Measurements from ENCODE around the gene C16orf92. TPM values are rescaled to one million over a fixed set of nuclear protein-coding genes. Genes with fewer than 3 reads are reported as not detected.

Gene C16orf92
- polyA plus RNA-seq, 3 donors from 2014 or later: not detected

GRCh38 chr16:29993191-29993902 is 29.7 kb upstream of the C16orf92 start:
- peak overlapping the region in 2 of 5 donors; percentile 68 to 93 for H3K4me3 Mint-ChIP-seq
- H3K9me3 Mint-ChIP-seq: no peaks in the 10 kb centered on the region
- no peak for DNase-seq
- peaks cover 5 to 11% (median 11%) of the 10 kb centered on the region in 3 donors for H3K27me3 Mint-ChIP-seq (ENCODE audit: low read depth in 3 of 3)
- peaks cover 4 to 11% (median 9%) of the 10 kb centered on the region in 3 donors for H3K36me3 Mint-ChIP-seq
- no peak overlapping the region for H3K27ac Mint-ChIP-seq
- peaks cover 31% of the 10 kb centered on the region in 2 donors for H3K4me1 Mint-ChIP-seq

GRCh38 chr16:29993903-29994599 is 28.9 kb upstream of the C16orf92 start:
- H3K36me3 Mint-ChIP-seq: peaks cover 1 to 11% (median 6%) of the 10 kb centered on the region in 3 donors

GRCh38 chr16:29994600-29995323 is 28.2 kb upstream of the C16orf92 start:
- H3K4me1 Mint-ChIP-seq: peaks cover 32 to 35% of the 10 kb centered on the region in 2 donors
- peak overlapping the region; percentile 95 to 98 (median 97) for H3K27ac Mint-ChIP-seq
- no peak for DNase-seq
- peaks cover 4 to 11% (median 5%) of the 10 kb centered on the region in 3 donors for H3K36me3 Mint-ChIP-seq
- H3K4me3 Mint-ChIP-seq: peak overlapping the region; percentile 93 to 98 (median 97)
- H3K27me3 Mint-ChIP-seq (ENCODE audit: low read depth in 3 of 3): peaks cover 5 to 11% (median 11%) of the 10 kb centered on the region in 3 donors
- no peaks in the 10 kb centered on the region for H3K9me3 Mint-ChIP-seq

More at GRCh38 chr16:29993903-29994599, 28.9 kb upstream of the C16orf92 start:
- Mint-ChIP-seq H3K4me1 (peaks cover 30 to 35% of the 10 kb centered on the region in 2 donors), H3K4me3 (peak overlapping the region; percentile 13 to 93 (median 53)), H3K27ac (peak overlapping the region in 5 of 6 donors; percentile 29 to 79 (median 64)), H3K9me3 (no peaks in the 10 kb centered on the region), H3K27me3 (ENCODE audit: low read depth in 3 of 3) (peaks cover 5 to 11% (median 11%) of the 10 kb centered on the region in 3 donors)
- DNase-seq: no peak

GRCh38 chr16:29995324-29995910 is 27.6 kb upstream of the C16orf92 start, which contains the start of gene HIRIP3:
TSS of gene HIRIP3 (minus strand) at chr16:29995617. CDS start at chr16:29995605, 12 bp downstream.
- H3K4me3 Mint-ChIP-seq: peak within 1 kb of the TSS; percentile 93 to 98 (median 97)
- H3K9me3 Mint-ChIP-seq: no peaks in the 10 kb centered on the region
- peaks cover 2 to 9% (median 4%) of the 10 kb centered on the region in 3 donors for H3K36me3 Mint-ChIP-seq
- peak; percentile 84 to 87 (median 86) for DNase-seq
- peaks cover 5 to 11% (median 11%) of the 10 kb centered on the region in 3 donors for H3K27me3 Mint-ChIP-seq (ENCODE audit: low read depth in 3 of 3)
- peaks cover 32 to 35% of the 10 kb centered on the region in 2 donors for H3K4me1 Mint-ChIP-seq
- H3K27ac Mint-ChIP-seq: peak within 1 kb of the TSS; percentile 95 to 98 (median 97)

GRCh38 chr16:29995911-29996765 is 26.9 kb upstream of the C16orf92 start, which contains the start of gene INO80E:
TSS of gene INO80E (plus strand) at chr16:29996241. CDS start at chr16:29996311, 70 bp downstream.
- H3K4me3 Mint-ChIP-seq: peak within 1 kb of the TSS; percentile 93 to 98 (median 97)

GRCh38 chr16:29996766-29997250 is 26.2 kb upstream of the C16orf92 start:
- Mint-ChIP-seq H3K36me3 (peaks cover 0 to 7% (median 4%) of the 10 kb centered on the region in 3 donors), H3K4me3 (peak overlapping the region; percentile 93 to 98 (median 97)), H3K4me1 (peaks cover 32 to 35% of the 10 kb centered on the region in 2 donors), H3K27ac (peak overlapping the region; percentile 95 to 98 (median 97)), H3K9me3 (no peaks in the 10 kb centered on the region), H3K27me3 (ENCODE audit: low read depth in 3 of 3) (peaks cover 5 to 11% (median 11%) of the 10 kb centered on the region in 3 donors)
- no peak for DNase-seq

More at GRCh38 chr16:29995911-29996765, 26.9 kb upstream of the C16orf92 start, which contains the start of gene INO80E:
- Mint-ChIP-seq H3K4me1 (peaks cover 32 to 35% of the 10 kb centered on the region in 2 donors), H3K36me3 (peaks cover 0 to 7% (median 4%) of the 10 kb centered on the region in 3 donors), H3K27ac (peak within 1 kb of the TSS; percentile 95 to 98 (median 97)), H3K27me3 (ENCODE audit: low read depth in 3 of 3) (peaks cover 5 to 11% (median 11%) of the 10 kb centered on the region in 3 donors), H3K9me3 (no peaks in the 10 kb centered on the region)
- DNase-seq: peak; percentile 97 to 98 (median 97)

GRCh38 chr16:29999605-30000004 is 23.4 kb upstream of the C16orf92 start:
- Mint-ChIP-seq H3K4me3 (no peak overlapping the region), H3K27ac (peak overlapping the region in 1 of 6 donors; percentile 39), H3K27me3 (ENCODE audit: low read depth in 3 of 3) (peaks cover 5 to 12% (median 8%) of the 10 kb centered on the region in 3 donors), H3K36me3 (peaks cover 0 to 12% (median 0%) of the 10 kb centered on the region in 3 donors), H3K9me3 (peaks cover 0 to 1% (median 0%) of the 10 kb centered on the region in 6 donors), H3K4me1 (peaks cover 27 to 29% of the 10 kb centered on the region in 2 donors)
- DNase-seq: no peak

GRCh38 chr16:30000735-30001631 is 22.0 kb upstream of the C16orf92 start:
- no peak overlapping the region for H3K27ac Mint-ChIP-seq
- H3K4me1 Mint-ChIP-seq: peaks cover 18 to 24% of the 10 kb centered on the region in 2 donors
- no peak overlapping the region for H3K4me3 Mint-ChIP-seq
- H3K36me3 Mint-ChIP-seq: peaks cover 0 to 12% (median 0%) of the 10 kb centered on the region in 3 donors
- H3K9me3 Mint-ChIP-seq: peaks cover 0 to 1% (median 0%) of the 10 kb centered on the region in 6 donors
- DNase-seq: no peak
- H3K27me3 Mint-ChIP-seq (ENCODE audit: low read depth in 3 of 3): peaks cover 0 to 4% (median 2%) of the 10 kb centered on the region in 3 donors

- peak overlapping the region in 1 of 6 donors; percentile 10 for H3K27ac Mint-ChIP-seq
- H3K27me3 Mint-ChIP-seq (ENCODE audit: low read depth in 3 of 3): peaks cover 0 to 2% (median 2%) of the 10 kb centered on the region in 3 donors
- H3K9me3 Mint-ChIP-seq: peaks cover 0 to 1% (median 0%) of the 10 kb centered on the region in 6 donors
- H3K4me3 Mint-ChIP-seq: no peak overlapping the region
- DNase-seq: no peak
- H3K4me1 Mint-ChIP-seq: peaks cover 6 to 9% of the 10 kb centered on the region in 2 donors
- H3K36me3 Mint-ChIP-seq: peaks cover 0 to 12% (median 0%) of the 10 kb centered on the region in 3 donors
Measured at GRCh38 chr16:30002614-30003346, 20.2 kb upstream of the C16orf92 start.

- DNase-seq: no peak
- H3K36me3 Mint-ChIP-seq: peaks cover 0 to 12% (median 0%) of the 10 kb centered on the region in 3 donors
- peak overlapping the region in 1 of 6 donors; percentile 32 for H3K27ac Mint-ChIP-seq
- no peak overlapping the region for H3K4me3 Mint-ChIP-seq
- peaks cover 0 to 4% of the 10 kb centered on the region in 2 donors for H3K4me1 Mint-ChIP-seq
- H3K9me3 Mint-ChIP-seq: peaks cover 0 to 1% (median 0%) of the 10 kb centered on the region in 6 donors
- H3K27me3 Mint-ChIP-seq (ENCODE audit: low read depth in 3 of 3): peaks cover 3 to 4% (median 4%) of the 10 kb centered on the region in 3 donors
Measured at GRCh38 chr16:30003670-30004423, 19.2 kb upstream of the C16orf92 start.
